VCaP (cell line): ENCODE data around the gene EPHB2.
A peak's percentile ranks its signal among the peaks of the same experiment; 100 is the strongest.

Experiments used
- H3K27ac ChIP-seq: fragments of 450-650 bp; 2 replicates; pipeline ENCODE4 v1.5.1; 2017
- CTCF ChIP-seq: fragments of 450-650 bp; conservative IDR thresholded peaks from 2 replicates; pipeline ENCODE4 v1.5.1; 2017; ENCODE audit warnings: mild to moderate bottlenecking, moderate library complexity

Gene EPHB2

GRCh38 chr1:22691031-22691753, 19.4 kb upstream of the EPHB2 start:
- H3K27ac ChIP-seq, result no peak overlapping the region
- no peak for TF ChIP-seq CTCF

GRCh38 chr1:22694172-22694571, 16.5 kb upstream of the EPHB2 start:
- no peak overlapping the region for H3K27ac ChIP-seq
- no peak for TF ChIP-seq CTCF

- no peak overlapping the region for H3K27ac ChIP-seq
- TF ChIP-seq CTCF, result no peak
Measured at GRCh38 chr1:22696610-22697009, 14.0 kb upstream of the EPHB2 start.

- TF ChIP-seq CTCF, result no peak
- H3K27ac ChIP-seq, result no peak overlapping the region
Measured at GRCh38 chr1:22697980-22698379, 12.7 kb upstream of the EPHB2 start.

GRCh38 chr1:22699681-22700520, 10.7 kb upstream of the EPHB2 start:
- TF ChIP-seq CTCF, result no peak

GRCh38 chr1:22702296-22703085, 8.1 kb upstream of the EPHB2 start:
- H3K27ac ChIP-seq, result no peak overlapping the region
- TF ChIP-seq CTCF, result no peak

More at GRCh38 chr1:22699681-22700520, 10.7 kb upstream of the EPHB2 start:
- H3K27ac ChIP-seq, result no peak overlapping the region

- H3K27ac ChIP-seq, result no peak overlapping the region
- peak; percentile 93 for TF ChIP-seq CTCF
Measured at GRCh38 chr1:22704440-22705067, 6.1 kb upstream of the EPHB2 start.
